Stimulated activated CD4-positive, alpha-beta T cell treated with anti-CD3 and anti-CD28 coated beads, Interleukin-12 subunit alpha, Interleukin-12 subunit beta, amount 100 ng/mL, for 48 hours (primary cell): ENCODE results near the gene RAE1.
"Not testable (repeated sequence)": the region's sequence is repeated elsewhere in the genome, so short reads cannot be mapped to it uniquely, and the experiment has no call there.

Source experiments
- DNase-seq, 3 donors: peaks; one replicate each; pipeline ENCODE4 v3.0.0-alpha.2; 2020; ENCODE audit warnings: low read depth in 2 of 3, low spot score in 1 of 3

Gene RAE1

DNA sequence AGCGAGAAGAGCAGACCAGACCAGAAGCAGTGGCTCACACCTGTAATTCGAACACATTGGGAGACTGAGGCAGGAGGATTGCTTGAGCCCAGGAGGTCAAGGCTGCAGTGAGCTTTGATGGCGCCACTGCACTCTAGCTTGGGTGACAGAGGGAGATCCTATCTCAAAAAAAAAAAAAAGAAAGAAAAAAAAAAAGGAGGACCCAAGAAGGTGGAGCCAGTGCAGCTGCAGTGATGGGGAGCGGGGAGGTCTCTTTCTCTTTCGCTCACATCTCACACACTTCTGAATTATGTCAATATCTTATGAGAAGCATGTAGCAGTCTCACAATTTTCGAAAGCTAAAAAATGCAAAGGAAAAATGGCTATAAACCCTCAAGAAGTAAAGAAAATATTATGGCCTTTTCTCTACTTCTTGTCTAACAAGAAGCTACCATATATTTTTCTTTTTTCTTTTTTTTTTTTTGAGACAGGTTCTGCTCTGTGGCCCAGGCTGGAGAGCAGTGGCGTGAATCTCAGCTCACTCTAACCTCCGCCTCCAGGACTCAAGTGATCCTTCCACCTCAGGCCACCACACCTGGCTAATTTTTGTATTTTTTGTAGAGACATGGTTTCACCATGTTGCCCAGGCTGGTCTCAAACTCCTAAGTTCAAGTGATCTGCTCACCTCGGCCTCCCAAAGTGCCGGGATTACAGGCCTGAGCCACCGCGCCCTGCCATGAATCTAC lies 25.3 kb upstream of the RAE1 start:
- DNase-seq, result no peak

DNA sequence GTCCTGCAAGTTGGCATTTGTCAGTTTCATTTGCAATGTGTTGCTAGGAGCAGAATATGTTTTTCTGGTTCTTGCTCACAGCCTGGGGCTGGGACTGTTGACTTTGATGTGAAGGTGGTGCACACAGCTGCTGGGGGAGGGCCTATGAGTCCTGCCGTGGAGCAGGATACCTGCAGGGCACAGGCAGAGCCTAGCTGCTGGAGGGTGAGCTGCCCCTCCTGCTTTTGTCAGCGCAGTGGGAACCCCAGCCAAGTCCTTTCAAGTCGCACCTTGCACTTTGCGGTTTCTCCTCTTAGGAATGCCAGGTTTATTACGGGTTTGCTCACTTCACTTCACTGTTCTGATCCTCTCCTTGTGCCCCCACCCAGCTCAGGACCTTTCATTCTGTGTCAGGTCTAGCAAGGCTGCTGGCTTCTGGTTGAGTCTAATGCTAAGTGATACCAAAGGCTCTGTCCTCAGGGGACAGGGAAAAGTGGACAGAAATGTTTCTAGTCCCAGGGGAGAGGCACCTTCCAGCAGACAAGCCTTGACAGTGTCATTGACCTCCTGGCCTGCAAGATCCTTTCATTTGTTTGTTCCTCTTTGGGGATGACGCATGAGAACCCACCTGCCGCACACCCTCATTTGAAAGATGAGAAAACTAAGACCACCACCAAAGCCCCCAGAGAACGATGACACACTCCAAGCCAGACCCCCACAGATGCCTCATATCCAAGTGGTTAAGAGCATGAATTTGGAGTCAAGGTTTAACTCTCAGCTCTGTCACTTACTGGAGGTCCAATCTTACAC lies 24.2 kb upstream of the RAE1 start:
- DNase-seq, result no peak

DNA sequence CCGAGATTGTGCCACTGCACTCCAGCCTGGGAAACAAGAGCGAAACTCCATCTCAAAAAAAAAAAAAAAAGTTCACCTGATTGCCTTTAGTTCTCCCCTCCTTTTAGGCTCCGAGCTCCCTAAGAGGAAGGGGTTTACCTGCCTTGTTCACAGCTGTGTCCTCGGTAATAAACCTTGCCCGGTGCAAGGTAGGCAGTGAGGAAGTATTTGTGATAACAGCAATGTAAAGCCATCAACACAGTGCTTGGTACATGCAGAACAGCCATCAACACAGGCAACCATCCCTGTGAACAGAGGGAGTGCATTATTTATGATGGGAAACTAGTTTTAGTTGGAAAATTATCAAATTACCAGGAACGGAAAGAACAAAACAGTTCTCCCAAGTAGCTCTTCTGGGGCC lies 23.2 kb upstream of the RAE1 start:
- no peak for DNase-seq

DNA sequence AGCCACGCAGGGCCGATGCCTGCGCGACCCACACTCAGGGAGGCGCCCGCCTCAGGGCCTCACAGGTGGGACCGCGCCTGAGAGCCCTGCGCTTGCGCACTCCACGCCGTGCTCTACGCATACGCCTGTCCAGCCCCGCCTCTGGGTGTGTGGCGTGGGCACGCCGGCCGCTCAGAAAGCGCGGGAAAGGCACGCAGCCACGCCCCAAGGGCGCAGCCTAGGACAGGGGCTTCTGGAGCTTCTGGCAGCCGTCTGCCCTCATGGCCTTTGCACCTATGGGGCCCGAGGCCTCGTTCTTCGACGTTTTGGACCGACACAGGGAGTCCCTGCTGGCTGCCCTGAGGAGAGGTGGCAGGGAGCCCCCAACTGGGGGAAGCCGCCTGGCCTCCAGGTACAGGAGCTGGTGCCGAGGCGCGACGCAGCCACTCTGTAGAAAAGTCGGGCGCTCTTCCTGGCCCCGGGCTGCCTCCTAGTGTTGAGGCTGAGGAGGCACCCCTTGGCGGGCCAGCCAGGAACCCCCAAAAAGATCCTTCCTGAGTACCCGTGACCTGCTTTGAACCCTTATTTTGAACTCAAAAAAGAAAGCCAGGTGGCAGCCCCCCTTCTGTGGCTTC lies 21.3 kb upstream of the RAE1 start, which contains the start of gene SPO11:
SPO11 (plus strand) TSS at position 196 of the 614 bp plus-strand sequence; CDS start at position 261, 65 bp downstream.
- DNase-seq, result no peak

DNA sequence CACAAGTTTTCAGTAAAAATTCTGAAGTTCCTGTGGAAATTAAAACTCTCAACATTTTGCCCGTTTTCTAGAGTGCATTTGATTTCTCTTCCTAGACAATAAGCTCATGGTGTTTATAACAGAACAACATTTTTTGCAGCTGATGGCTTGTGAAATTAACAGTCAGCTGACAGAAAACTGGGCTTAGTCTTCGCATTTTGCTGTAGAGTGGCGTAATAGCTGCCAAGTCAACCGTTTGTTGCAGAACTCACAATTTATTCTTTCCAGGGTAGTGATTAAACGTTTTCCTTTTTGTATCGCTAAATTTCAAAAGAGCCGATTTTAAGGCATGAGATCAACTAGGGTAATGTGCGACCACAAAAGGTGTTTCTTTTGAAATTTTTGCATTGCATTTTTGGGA lies 20.1 kb upstream of the RAE1 start:
- no peak for DNase-seq

DNA sequence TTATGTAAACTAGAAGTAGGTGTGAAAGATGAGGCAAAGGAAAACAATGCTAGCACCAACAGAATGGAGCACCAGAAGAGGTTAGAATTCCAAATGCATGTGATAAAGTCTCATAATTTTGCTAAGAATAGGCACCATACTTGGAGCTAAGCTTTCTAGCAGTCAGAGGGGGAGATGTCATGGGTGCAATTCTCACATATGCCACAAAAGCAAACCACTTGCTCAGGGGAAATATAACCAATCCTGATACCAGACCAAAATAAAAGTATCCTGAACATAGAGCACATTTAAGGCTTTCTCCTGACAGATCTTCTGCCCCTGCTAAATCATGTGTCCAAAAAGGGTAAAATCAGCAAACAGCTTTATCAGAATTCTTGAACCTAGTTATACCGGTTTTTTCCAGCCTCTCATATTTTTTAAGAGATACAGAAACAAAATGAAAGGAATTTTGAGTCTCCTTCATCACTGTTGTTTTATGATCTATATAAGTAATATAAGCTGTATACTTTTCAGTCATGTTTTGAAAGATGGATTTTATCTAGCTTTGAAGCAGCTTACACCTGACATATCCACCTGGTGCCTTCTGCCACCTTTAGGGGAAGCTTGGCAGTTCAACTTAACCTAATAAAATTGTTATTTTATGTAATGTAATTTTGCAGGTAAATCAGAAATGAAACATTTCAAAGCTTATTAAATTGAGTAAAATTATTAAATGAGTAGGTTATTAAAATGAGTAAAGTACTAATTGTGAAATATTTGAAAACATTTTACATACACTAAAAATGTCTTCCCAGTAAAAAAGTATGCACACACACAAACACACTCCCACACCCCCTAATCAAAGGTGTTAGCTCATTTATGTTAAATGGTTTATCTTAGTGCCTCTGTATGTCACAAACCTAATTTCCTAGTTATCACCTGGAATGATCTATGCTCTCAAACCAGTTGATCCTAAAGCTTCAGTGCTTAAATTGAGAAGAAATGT lies 18.7 kb upstream of the RAE1 start:
- DNase-seq, result no peak

DNA sequence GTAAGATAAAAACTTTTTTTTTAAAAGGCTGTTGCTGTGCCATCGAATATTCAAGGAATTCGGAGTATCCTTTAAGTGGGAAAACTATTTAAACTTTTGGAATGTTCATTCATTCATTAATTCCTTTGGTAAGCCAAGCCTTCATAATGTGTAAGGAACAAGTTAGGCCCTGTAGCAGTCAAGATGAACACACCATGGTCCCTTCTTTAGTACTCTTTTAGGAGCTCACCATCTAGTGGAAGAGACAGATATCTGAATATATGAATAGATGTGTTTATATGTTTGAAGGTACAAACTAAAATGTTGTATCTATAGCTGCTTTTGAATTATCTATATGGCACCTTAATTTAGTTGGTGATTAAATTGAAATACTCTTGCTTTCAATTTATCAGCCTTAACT lies 15.7 kb upstream of the RAE1 start:
- DNase-seq, result no peak

DNA sequence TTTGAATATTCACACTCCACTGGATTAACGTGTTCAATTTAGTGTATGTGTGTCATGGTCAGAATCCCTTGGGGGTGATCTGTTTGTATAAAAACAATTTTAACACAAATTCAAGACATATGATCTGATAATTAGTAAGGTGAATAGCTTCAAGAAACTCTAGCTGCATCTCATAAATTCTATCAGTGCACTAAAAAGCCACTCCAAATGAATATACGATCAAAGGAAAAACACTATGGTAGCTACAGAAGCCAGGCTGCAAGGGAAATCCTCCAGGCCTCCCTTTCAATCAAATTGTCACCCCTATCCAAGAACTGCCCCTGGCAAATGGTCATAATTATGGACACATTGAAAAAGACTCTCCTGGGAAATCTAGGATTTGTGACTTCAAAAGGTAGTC lies 9.4 kb upstream of the RAE1 start:
- no peak for DNase-seq

DNA sequence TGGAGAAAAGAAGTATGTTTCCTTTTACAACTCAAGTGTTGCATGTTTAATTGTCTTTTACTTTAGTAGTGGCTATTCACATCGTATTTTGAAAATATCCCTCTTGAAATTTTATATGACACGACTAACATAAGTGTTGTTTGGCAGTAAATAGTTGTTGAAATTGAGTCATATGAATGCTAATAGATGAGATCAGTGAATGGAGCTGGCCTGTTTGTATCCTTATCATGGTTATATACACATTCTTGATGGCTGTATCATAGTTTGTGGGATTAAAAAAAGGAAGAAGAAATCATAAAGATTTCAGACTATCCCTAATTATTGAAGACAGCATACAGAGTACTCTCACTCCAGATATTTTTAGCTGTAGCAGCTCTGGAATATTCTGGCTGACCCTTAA lies 8.2 kb upstream of the RAE1 start:
- no peak for DNase-seq

DNA sequence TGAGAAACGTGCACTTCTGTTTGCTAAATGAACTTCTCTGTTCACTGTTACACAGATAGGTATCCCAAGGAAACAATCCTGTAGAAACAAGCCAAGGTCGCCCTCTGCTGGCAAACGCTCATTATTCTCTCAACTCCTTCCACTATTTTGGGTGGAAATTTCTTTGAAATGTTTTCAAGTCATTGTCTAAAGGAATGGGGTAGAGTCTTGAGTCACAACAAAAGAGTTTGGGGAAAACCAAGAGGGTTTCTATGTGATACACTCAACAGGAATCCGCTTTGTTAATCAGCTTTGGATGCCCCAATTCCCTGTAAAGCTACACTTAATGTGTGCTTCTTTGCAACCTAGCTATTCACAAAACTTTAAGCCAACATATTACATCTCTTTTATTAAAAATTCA lies 4.6 kb upstream of the RAE1 start:
- DNase-seq, result peak; percentile 44 to 71 (median 62)

DNA sequence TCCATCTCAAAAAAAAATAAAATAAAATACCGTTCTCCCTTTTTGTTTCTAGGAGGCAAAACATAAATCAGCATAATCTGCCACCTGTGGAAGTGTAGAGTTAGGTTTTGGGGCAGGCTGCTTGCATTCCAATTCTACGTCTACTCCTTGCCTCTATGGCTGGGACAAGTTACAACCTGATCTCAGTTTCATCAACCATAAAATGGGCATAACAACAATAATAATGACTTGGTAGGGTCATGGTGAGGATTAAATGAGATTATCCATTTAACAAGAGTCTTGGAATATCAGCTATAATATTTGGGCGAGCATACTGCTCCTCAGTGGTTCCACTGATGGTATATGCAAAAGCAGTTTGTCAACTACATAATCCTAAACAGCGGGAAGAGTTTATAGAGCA lies 3.7 kb upstream of the RAE1 start:
- DNase-seq, result no peak

DNA sequence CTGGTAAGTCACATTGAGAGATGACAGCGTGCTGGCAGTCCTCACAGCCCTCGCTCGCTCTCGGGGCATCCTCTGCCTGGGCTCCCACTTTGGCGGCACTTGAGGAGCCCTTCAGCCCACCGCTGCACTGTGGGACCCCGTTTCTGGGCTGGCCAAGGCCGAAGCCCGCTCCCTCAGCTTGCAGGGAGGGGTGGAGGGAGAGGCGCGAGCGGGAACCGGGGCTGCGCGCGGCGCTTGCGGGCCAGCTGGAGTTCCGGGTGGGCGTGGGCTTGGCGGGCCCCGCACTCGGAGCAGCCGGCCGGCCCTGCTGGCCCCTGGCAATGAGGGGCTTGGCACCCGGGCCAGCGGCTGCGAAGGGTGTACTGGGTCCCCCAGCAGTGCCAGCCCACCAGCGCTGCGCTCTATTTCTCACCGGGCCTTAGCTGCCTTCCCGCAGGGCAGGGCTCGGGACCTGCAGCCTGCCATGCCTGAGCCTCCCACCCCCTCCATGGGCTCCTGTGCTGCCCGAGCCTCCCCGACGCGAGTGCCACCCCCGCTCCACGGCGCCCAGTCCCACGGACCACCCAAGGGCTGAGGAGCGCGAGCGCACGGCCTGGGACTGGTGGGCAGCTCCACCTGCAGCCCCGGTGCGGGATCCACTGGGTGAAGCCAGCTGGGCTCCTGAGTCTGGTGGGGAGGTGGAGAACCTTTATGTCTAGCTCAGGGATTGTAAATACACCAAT lies 2.7 kb upstream of the RAE1 start:
- DNase-seq, result not testable (repeated sequence)

DNA sequence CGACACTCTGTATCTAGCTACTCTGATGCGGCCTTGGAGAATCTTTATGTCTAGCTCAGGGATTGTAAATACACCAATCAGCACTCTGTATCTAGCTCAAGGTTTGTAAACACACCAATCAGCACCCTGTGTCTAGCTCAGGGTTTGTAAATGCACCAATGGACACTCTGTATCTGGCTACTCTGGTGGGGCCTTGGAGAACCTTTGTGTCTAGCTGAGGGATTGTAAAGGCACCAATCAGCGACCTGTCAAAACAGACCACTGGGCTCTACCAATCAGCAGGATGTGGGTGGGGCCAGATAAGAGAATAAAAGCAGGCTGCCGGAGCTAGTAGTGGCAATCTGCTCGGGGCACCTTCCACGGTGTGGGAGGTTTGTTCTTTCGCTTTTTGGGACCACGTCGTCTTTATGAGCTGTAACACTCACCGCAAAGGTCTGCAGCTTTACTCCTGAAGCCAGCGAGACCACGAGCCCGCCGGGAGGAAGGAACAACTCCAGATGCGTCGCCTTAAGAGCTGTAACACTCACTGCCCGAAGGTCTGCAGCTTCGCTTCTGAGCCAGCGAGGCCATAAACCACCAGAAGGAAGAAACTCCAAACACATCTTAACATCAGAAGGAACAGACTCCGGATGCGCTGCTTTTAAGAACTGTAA lies 2.0 kb upstream of the RAE1 start:
- DNase-seq, result not testable (repeated sequence)

DNA sequence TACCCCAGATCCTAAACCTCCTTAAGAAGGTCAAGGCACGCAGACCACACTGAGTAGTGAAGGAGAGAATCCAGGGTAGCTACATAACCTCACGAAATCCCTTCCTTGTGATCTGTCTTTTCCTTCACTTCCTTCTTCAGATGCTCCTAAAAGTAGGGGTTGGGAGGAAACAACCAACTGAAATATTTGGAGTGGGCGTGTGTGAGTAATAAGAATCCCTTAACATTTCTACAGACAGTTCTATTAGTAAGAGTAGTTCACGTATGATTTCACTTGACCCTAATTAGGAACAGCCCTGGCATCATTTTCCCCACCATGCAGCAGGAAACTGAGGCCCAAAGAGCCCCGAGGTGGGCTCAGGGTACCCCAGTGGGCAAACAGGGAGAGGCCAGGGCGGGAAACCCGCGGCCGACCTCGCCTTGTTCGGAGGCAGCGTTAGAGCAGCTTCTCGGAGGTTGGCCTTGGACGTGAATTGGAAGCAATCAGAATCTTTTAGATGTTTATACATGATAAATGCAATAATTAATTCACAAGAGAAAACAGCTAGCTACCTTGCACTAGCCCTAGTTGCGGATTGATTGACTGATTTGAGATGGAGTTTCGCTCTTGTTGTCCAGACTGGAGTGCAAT lies 859 bp upstream of the RAE1 start:
- no peak for DNase-seq

DNA sequence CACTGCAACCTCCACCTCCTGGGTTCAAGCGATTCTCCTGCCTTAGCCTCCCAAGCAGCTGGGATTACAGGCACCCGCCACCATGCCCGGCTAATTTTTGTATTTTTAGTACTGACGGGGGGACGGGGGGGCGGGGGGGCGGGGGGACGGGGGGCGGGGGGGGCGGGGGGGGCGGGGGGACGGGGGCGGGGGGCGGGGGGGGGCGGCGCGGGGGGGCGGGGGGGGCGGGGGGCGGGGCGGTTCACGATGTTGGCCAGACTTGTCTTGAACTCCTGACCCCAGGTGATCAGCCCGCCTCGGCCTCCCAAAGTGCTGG lies 371 bp upstream of the RAE1 start:
- DNase-seq, result not testable (repeated sequence)

DNA sequence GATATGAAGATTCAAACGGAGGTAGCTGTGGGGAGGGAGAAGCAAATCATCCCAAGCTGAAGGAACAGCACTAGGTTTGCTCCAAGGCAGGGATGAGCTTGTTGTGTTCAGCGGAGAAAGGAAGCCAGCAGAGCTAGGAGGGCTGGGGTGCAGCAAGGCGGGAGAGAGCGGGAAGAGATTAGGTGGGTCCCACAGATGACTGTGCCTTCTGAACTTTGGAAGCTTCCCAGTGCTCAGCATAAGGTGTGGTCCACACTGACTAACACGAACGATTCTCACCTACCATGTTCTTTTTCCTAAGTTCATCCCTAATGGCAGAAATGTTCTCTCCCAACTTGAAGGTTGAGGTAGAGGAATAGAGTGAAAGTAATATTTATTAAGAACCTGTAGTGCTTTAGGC lies 1.2 kb downstream of the RAE1 start:
- DNase-seq, result no peak

DNA sequence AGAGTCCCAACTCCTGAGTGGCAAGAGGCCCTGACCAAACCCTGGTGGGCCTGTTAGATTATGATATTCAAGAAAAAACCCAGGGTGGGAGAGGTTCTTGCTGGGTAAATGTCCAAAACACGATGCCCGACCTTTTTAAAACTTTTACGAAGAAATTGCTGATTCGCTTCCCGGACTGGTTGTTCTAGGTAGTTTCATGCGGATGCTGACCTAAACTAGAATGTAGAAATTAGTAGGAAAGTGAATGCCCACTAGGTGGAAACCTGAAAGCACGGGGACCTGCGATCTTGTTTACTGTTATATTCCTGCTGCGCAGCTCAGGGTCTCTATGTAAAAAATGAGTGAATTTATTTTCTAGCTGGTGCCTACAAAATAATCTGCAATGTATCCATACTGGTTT lies 2.3 kb downstream of the RAE1 start:
- DNase-seq, result no peak

DNA sequence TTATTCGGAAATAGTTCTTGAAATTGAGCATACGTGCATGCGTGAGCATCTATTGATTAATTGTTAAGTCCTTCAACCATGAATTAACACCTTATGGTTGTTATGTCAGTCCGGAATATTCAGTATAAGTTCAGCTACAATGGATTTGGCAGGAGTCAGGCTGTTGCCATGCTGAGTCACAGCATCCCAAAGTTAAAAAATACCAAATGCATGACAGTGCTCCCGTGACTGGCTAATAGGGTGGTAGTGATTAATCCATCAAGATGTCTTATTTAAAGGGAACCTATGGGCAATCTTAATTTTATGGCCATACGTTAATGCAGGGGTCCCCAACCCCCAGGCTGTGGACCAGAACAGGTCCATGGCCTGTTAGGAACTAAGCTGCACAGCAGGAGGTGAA lies 10.5 kb downstream of the RAE1 start:
- no peak for DNase-seq

DNA sequence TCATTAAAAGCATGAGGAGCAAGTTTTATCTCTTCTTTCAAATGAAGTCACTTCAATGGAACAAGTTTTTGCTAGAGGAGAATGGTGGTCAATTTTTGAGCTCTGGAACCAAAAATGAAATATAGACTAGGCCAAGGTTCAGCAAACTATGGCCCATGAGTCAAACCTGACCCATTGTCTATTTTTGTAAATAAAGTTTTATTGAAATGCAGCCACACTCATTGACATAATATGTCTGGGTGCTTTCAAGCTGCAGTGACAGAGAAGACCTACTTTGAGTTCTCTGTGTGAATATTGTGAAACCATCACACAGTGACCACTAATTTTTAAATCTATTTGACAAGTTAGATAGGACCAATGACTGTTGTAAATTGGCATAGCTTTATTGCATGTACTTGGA lies 13.4 kb downstream of the RAE1 start:
- DNase-seq, result no peak

DNA sequence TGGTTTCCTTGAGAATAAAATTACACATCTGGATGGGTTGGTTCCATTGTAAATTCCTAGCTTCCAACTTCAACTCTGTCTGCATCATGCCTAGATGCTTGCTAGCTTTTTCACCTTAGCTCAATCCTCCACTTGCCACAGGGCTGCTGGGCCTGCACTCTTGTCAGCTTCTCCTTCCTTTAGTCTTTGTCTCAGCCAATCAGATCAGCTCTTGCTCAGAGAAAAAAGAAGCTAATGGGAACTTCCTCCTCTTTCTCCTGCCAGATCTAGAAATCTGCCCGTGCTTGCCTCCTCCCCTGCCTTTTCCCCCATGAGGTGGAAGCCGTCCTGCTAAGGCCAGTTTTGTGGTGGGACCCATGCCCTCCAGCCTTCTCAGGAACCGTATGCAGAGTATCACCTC lies 18.5 kb downstream of the RAE1 start:
- DNase-seq, result no peak
